ENCODE results near the gene SLFNL1. TPM values are rescaled to one million over a fixed set of nuclear protein-coding genes. Genes with fewer than 3 reads are reported as not detected.

Gene SLFNL1
- total RNA-seq, 4 donors from 2014 or later = 0.20 to 2.4 (median 0.63) TPM

DNA sequence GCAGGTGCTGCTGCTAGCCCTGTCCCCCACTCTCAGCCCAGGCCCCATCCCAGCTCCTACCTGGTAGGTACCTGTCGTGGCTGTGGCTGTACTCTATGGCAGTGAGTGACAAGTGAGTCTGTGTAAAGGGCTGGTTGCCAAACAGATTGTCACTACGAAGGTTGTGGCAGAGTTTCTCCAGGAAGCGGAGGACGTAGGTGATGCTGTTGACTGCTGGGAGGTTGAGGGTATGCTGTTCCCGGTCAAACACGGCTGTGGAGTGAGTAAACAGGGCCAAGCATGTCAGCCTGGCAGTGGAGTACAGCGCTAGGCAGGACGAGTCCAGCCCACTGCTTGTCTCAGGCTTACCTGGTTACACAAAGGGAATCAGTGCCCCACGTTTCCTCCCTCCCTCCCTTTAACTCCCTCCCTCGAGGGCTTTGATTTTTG lies 24.8 kb upstream of the SLFNL1 start:
- Histone ChIP-seq H3K9me3 (no peaks in the 10 kb centered on the region), H3K27me3 (no peaks in the 10 kb centered on the region), H3K27ac (peak overlapping the region in 2 of 4 donors; percentile 58 to 74), H3K4me3 (no peak overlapping the region), H3K36me3 (peaks cover 0 to 77% (median 0%) of the 10 kb centered on the region in 3 donors), H3K4me1 (peaks cover 0 to 26% (median 5%) of the 10 kb centered on the region in 4 donors)
- no peak for DNase-seq (ENCODE audit: low spot score in 2 of 2)
- TF ChIP-seq, protein P1, sequence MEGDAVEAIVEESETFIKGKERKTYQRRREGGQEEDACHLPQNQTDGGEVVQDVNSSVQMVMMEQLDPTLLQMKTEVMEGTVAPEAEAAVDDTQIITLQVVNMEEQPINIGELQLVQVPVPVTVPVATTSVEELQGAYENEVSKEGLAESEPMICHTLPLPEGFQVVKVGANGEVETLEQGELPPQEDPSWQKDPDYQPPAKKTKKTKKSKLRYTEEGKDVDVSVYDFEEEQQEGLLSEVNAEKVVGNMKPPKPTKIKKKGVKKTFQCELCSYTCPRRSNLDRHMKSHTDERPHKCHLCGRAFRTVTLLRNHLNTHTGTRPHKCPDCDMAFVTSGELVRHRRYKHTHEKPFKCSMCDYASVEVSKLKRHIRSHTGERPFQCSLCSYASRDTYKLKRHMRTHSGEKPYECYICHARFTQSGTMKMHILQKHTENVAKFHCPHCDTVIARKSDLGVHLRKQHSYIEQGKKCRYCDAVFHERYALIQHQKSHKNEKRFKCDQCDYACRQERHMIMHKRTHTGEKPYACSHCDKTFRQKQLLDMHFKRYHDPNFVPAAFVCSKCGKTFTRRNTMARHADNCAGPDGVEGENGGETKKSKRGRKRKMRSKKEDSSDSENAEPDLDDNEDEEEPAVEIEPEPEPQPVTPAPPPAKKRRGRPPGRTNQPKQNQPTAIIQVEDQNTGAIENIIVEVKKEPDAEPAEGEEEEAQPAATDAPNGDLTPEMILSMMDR (IDR thresholded peaks at IDR 0.05) = no peak
- no peak for TF ChIP-seq EP300 (IDR thresholded peaks at IDR 0.05)
- TF ChIP-seq POLR2A (IDR thresholded peaks at IDR 0.05) = no peak
- 86 to 89% methylated on average over 10 of the region's 10 CpGs for WGBS, 2 donors

DNA sequence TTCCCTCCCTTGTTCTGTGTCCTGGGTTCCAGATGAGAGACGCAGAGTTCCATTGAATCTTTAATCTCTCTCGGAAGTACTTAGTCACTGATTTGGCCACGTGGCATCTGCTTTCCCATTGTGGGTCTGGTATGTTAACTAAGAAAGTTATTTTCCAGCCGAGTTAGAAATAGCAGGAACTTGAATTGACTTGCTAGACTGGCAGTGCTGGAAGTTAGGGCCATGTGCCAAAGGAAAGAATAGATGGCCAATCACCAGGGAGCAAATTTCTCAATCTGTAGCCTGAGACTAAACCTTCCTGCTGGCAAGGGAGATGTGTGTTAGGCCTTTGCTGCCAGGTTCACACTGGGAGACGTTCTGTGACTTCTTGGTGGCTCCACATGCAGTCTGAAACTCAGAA lies 24.2 kb upstream of the SLFNL1 start:
- peak in 1 of 2 donors; percentile 70 for DNase-seq (ENCODE audit: low spot score in 2 of 2)
- Histone ChIP-seq H3K4me1 (peaks cover 0 to 26% (median 5%) of the 10 kb centered on the region in 4 donors), H3K27ac (peak overlapping the region in 2 of 4 donors; percentile 58 to 74), H3K4me3 (no peak overlapping the region), H3K27me3 (no peaks in the 10 kb centered on the region), H3K9me3 (no peaks in the 10 kb centered on the region), H3K36me3 (peaks cover 0 to 82% (median 0%) of the 10 kb centered on the region in 3 donors)
- WGBS, 2 donors = 30 to 39% methylated on average over 5 of the region's 5 CpGs
- TF ChIP-seq, protein P1 (IDR thresholded peaks at IDR 0.05) = no peak
- peak in 1 of 2 donors; percentile 64 for TF ChIP-seq EP300 (IDR thresholded peaks at IDR 0.05)

DNA sequence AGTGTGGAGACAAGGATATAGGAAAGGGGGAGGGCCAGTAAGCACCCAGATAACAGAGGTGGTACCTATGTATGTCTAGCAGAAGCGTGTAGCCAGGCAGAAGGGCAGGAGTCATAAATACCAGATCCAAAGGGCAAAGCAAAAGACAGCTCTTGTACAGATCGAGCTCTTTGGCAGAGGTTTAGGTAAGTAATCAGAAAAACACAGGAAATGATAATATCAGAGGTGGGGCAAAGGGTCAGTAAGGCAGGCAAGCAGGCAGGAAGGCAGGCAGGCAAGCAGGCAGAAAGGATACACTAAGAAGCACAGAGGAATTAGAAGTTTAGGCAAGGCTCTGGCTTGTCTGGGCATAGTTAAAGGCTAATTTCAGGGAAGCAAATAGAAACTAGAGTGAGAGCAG lies 22.7 kb upstream of the SLFNL1 start:
- peaks cover 0 to 26% (median 5%) of the 10 kb centered on the region in 4 donors for H3K4me1 ChIP-seq
- WGBS, 2 donors = 66 to 68% methylated on average over 2 of the region's 2 CpGs
- H3K9me3 ChIP-seq = no peaks in the 10 kb centered on the region
- no peak overlapping the region for H3K4me3 ChIP-seq
- no peak for DNase-seq (ENCODE audit: low spot score in 2 of 2)
- H3K27ac ChIP-seq = peak overlapping the region in 1 of 4 donors; percentile 74
- TF ChIP-seq EP300 (IDR thresholded peaks at IDR 0.05) (no peak), POLR2A (IDR thresholded peaks at IDR 0.05) (no peak)
- TF ChIP-seq, protein P1 (IDR thresholded peaks at IDR 0.05) = no peak
- H3K27me3 ChIP-seq = no peaks in the 10 kb centered on the region
- H3K36me3 ChIP-seq = peaks cover 0 to 81% (median 0%) of the 10 kb centered on the region in 3 donors

DNA sequence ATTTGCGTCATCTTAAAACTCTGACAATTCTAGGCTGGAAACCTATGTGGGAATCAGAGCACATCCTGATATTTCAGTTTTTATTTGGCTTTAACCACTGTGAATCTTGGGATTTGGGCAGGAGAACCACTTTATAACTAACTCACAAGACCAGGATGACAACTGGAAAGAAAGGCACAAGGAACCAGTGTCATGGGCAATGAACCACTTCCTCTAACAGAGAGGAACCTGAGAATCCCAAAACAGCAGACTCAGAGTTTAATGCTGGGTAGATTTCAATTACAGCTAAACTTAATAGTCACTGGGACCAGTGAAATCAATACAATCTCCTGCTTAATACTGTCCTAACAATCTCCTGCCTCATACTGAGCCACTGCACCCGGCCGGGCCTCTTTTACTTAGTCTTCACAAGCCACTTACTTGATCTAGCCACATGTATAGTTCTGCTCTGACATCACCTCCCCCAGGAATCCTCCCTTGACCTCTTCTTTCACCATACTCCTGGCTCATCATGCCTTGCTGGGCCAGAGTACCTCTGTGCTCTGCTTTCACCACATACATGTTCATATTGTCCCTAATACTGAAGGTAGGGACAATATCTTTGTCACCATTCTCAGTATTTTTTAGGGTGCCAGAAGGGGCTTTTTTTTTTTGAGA lies 20.2 kb upstream of the SLFNL1 start:
- DNase-seq (ENCODE audit: low spot score in 2 of 2) = no peak
- 89 to 93% methylated on average over 3 of the region's 3 CpGs for WGBS, 2 donors
- H3K9me3 ChIP-seq = no peaks in the 10 kb centered on the region
- no peak overlapping the region for H3K27ac ChIP-seq
- TF ChIP-seq, protein P1 (IDR thresholded peaks at IDR 0.05) = no peak
- no peak for TF ChIP-seq POLR2A (IDR thresholded peaks at IDR 0.05)
- TF ChIP-seq EP300 (IDR thresholded peaks at IDR 0.05) = no peak
- H3K4me3 ChIP-seq = no peak overlapping the region
- H3K4me1 ChIP-seq = peaks cover 0 to 26% (median 5%) of the 10 kb centered on the region in 4 donors
- H3K27me3 ChIP-seq = no peaks in the 10 kb centered on the region
- peaks cover 0 to 82% (median 6%) of the 10 kb centered on the region in 3 donors for H3K36me3 ChIP-seq

DNA sequence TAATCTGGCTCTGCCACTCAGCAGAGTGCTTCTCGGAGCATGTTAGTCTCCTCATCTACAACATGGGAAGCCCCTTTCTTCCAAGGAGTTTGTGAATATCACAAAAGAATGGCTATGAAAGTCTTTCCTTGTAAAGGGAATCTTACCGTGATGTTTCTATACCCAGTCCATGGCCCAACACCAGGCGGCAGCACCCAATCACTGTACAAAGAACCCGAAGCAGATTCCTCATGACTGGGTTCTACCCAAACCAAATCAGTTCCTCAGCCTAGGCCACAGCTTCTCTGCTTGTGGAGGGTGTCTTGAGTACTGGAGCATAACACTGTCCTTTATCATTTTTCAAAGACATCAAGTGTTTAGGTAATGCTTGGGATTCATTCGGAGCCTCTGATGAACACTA lies 16.6 kb upstream of the SLFNL1 start:
- Histone ChIP-seq H3K4me1 (no peaks in the 10 kb centered on the region), H3K36me3 (peaks cover 0 to 89% (median 10%) of the 10 kb centered on the region in 3 donors), H3K27ac (no peak overlapping the region), H3K4me3 (no peak overlapping the region), H3K27me3 (no peaks in the 10 kb centered on the region), H3K9me3 (no peaks in the 10 kb centered on the region)
- no peak for DNase-seq (ENCODE audit: low spot score in 2 of 2)
- WGBS, 2 donors = 82 to 88% methylated on average over 5 of the region's 5 CpGs
- no peak for TF ChIP-seq POLR2A (IDR thresholded peaks at IDR 0.05)
- TF ChIP-seq, protein P1 (IDR thresholded peaks at IDR 0.05) = peak in 2 of 5 experiments; percentile 14 to 17

Data from tibial nerve (tissue), 4 donors.